Epithelial cell of esophagus (primary cell): ENCODE results near the gene CFL2.
"Not testable (repeated sequence)": the region's sequence is repeated elsewhere in the genome, so short reads cannot be mapped to it uniquely, and the experiment has no call there.

Experiments
- DNase-seq: peaks from one replicate; pipeline ENCODE4 v3.0.0; 2010; ENCODE audit warnings: low read depth
- H3K4me3 ChIP-seq: 2 replicates; pipeline ENCODE4 v1.5.1; 2011; ENCODE audit warnings: mild to moderate bottlenecking, low read length, control low read depth
- TF ChIP-seq, protein P1 (sequence below): IDR thresholded peaks from 2 replicates; pipeline ENCODE4 v1.5.1; 2011; ENCODE audit warnings: low read depth, mild to moderate bottlenecking, low read length, control low read depth, inconsistent platforms; ENCODE audit not compliant: insufficient read depth; ENCODE audit errors: missing control alignments

Gene CFL2

DNA sequence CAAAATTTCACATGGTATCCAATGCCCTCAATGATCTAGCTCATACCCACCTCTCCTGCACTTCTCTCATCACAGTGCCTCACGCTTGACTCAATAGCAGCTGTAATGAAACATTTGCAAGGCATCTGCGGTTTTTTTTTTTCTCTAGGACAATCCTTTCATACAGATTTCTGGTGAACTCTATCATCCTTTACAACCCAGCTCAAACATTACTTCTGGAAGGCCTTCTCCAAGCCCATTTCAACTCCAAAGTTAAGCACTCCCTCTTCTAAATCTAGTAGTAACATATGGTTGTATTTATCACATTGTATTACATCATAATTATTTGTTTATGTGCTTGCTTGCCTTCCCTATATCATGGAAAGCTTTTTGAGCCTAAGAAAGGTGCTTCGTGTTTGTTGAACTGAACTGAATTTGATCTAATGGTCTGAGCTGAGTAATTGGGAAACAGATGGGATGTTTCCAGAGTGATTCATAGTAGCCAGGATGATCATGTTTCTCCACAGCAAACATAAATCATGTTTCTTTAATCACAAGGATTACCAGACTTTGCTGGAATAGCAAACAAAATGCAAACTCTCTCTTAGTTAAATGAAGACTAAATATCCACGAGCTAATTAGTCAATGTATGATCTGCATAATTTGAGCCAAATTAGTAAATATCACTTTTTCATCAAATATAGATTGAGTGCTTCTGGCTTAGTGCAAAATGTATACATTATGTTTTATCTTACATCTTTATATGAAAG lies 14.3 kb downstream of the CFL2 start:
- TF ChIP-seq, protein P1, sequence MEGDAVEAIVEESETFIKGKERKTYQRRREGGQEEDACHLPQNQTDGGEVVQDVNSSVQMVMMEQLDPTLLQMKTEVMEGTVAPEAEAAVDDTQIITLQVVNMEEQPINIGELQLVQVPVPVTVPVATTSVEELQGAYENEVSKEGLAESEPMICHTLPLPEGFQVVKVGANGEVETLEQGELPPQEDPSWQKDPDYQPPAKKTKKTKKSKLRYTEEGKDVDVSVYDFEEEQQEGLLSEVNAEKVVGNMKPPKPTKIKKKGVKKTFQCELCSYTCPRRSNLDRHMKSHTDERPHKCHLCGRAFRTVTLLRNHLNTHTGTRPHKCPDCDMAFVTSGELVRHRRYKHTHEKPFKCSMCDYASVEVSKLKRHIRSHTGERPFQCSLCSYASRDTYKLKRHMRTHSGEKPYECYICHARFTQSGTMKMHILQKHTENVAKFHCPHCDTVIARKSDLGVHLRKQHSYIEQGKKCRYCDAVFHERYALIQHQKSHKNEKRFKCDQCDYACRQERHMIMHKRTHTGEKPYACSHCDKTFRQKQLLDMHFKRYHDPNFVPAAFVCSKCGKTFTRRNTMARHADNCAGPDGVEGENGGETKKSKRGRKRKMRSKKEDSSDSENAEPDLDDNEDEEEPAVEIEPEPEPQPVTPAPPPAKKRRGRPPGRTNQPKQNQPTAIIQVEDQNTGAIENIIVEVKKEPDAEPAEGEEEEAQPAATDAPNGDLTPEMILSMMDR, result no peak
- peak; percentile 89 for DNase-seq
- no peak overlapping the region for H3K4me3 ChIP-seq

- DNase-seq, H3K4me3 ChIP-seq: not testable (repeated sequence)
Measured at GRCh38 chr14:34694216-34694615, 20.2 kb downstream of the CFL2 start.

DNA sequence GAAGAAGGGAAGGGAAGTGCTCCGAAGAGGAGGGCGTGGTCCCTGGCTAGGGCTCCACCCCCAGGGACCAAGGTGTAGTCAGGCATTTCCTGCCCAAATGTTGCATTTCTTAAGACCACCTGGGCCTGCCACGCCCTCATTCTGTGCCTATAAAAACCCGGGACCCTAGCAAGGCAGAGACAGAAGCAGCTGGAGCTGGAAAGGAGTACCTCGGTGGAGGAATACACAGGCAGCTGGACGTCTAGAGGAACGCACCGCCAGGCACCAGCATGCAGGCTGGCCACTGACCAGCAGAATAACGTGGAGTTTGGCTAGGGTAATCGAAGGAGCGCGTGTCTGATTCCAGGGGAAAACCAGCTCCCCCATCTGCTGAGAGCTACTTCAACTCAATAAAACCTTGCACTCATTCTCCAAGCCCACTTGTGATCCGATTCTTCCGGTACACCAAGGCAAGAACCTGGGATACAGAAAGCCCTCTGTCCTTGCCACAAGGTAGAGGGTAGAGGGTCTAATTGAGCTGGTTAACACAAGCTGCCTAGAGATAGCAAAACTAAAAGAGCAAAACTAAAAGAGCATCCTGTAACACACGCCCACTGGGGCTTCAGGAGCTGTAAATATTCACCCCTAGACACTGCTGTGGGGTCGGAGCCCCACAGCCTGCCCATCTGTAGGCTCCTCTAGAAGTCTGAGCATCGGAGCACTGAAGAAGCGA lies 21.0 kb downstream of the CFL2 start:
- TF ChIP-seq, protein P1, result no peak
- DNase-seq, result peak; percentile 47
- H3K4me3 ChIP-seq, result peak overlapping the region; percentile 40

- no peak for DNase-seq
- peak overlapping the region; percentile 40 for H3K4me3 ChIP-seq
- TF ChIP-seq, protein P1, result no peak
Measured at GRCh38 chr14:34692898-34693227, 21.5 kb downstream of the CFL2 start.

GRCh38 chr14:34692348-34692747 lies 22.0 kb downstream of the CFL2 start:
- TF ChIP-seq, protein P1, result no peak
- no peak for DNase-seq
- H3K4me3 ChIP-seq, result no peak overlapping the region

GRCh38 chr14:34691206-34691605 lies 23.2 kb downstream of the CFL2 start:
- TF ChIP-seq, protein P1, result no peak
- H3K4me3 ChIP-seq, result no peak overlapping the region
- DNase-seq, result no peak

- no peak overlapping the region for H3K4me3 ChIP-seq
- no peak for DNase-seq
- TF ChIP-seq, protein P1, result no peak
Measured at GRCh38 chr14:34688470-34689206, 25.8 kb downstream of the CFL2 start.
